Small intestine (tissue), 7 donors: ENCODE data around the gene NACC1. TPM values are rescaled to one million over a fixed set of nuclear protein-coding genes. Genes with fewer than 3 reads are reported as not detected.

Experiments
- DNase-seq, 2 donors: peaks; one replicate each; pipeline versions ENCODE4 v3.0.0 to v3.0.0-alpha.2; 2013
- FAIRE-seq: peaks from 2 replicates; lab custom pipeline; 2012; peaks lifted over from hg19 to GRCh38; lab: Jason Lieb, UNC
- H3K27ac ChIP-seq, 3 donors: one replicate each; pipeline ENCODE4 v1.5.1; 2013; ENCODE audit warnings: low read length in 2 of 3, mild to moderate bottlenecking in 2 of 3, control low read depth in 1 of 3, inconsistent platforms in 1 of 3, low read depth in 1 of 3, moderate library complexity in 1 of 3
- H3K27me3 ChIP-seq, 3 donors: one replicate each; pipeline ENCODE4 v1.6.1; 2013; ENCODE audit warnings: low read length in 3 of 3, inconsistent platforms in 1 of 3; ENCODE audit not compliant: control insufficient read depth in 3 of 3, insufficient read depth in 3 of 3
- H3K36me3 ChIP-seq, 3 donors: one replicate each; pipeline ENCODE4 v1.6.1; 2013; ENCODE audit warnings: low read length in 3 of 3, inconsistent platforms in 1 of 3, low read depth in 1 of 3, mild to moderate bottlenecking in 1 of 3, moderate library complexity in 1 of 3; ENCODE audit not compliant: control insufficient read depth in 3 of 3, insufficient read depth in 2 of 3
- H3K4me1 ChIP-seq, 3 donors: one replicate each; pipeline ENCODE4 v1.6.1; 2013; ENCODE audit warnings: low read length in 2 of 3, inconsistent platforms in 1 of 3, low read depth in 1 of 3, mild to moderate bottlenecking in 1 of 3, moderate library complexity in 1 of 3; ENCODE audit not compliant: control insufficient read depth in 3 of 3, insufficient read depth in 2 of 3
- H3K4me3 ChIP-seq, 3 donors: one replicate each; pipeline ENCODE4 v1.5.1; 2013; ENCODE audit warnings: low read length in 3 of 3, control low read depth in 1 of 3, inconsistent platforms in 1 of 3, low read depth in 1 of 3, mild to moderate bottlenecking in 1 of 3, moderate library complexity in 1 of 3
- H3K9me3 ChIP-seq, 2 donors: one replicate each; pipeline ENCODE4 v1.6.1; 2013; ENCODE audit warnings: low read depth in 1 of 2, low read length in 1 of 2; ENCODE audit not compliant: control insufficient read depth in 2 of 2, insufficient read depth in 1 of 2
- WGBS, 3 donors: extraction: QIAGEN DNeasy Blood & Tissue Kit; methylation state at CpG; one replicate each; pipeline ENCODE4 v1.1.7; 2013; 5-methylcytosine and 5-hydroxymethylcytosine counted together
- polyA plus RNA-seq, 4 donors: library from polyadenylated mRNA; stranded (reverse) in 3 of 4; unstranded in 1 of 4; fragments of 200-250 nt in 3 of 4; fragments of 120-200 nt in 1 of 4; gene quantifications; one replicate each; pipeline versions ENCODE4 v1.2.1 to v1.2.3, GENCODE V29; 2013
- donor health status: healthy with polysubstance abuse.
- donor health status: control.
- donor health status: control.
- donor health status: Bipolar disorder and iron deficiency.
- donor health status: healthy.

NACC1 gene
- polyA plus RNA-seq, 4 donors = 7.6 to 51.6 (median 17.9) TPM

DNA sequence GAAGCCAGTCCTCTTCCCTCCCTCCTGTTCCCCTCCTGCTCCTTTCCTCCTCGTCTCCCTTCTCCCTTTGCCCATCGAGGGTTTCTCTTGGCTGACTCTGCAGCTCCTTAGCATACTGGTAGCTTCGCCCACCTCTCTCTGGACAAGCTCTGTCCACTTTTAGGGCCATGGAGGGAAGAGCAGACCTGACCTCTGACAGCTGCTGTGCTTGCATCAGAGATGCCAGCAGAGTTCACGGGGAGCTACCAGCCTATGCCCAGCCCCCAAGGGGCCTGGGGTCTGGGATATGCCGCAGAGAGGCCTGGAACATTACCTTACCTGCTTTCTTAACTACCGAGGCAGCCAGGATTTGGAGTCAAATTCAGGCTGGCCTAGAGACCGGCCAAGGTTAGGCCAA lies 35.1 kb upstream of the NACC1 start:
- FAIRE-seq = no peak

DNA sequence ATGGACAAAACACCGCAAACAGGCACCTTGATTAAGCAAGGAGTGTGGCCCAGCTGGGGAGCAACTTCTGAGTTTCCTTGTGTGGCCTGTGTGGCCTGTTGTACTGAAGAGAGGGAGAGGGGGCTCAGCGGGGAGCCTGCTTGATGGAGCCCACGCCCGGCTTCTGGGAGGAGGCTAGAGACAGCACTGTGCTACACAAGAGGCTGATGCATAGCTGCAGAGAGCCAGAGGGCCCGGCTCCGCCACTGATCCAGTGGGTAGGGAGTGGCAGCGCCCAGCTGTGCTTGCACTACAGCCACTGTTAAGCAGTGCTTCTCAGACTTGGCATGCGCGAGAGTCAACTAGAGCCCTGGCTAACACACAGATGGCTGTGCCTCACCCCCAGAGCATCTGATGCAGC lies 34.4 kb upstream of the NACC1 start:
- Histone ChIP-seq H3K9me3 (no peaks in the 10 kb centered on the region), H3K27ac (no peak overlapping the region), H3K4me1 (peaks cover 5 to 19% (median 9%) of the 10 kb centered on the region in 3 donors), H3K27me3 (peaks cover 0 to 28% (median 0%) of the 10 kb centered on the region in 3 donors), H3K4me3 (no peak overlapping the region), H3K36me3 (peaks cover 0 to 29% (median 0%) of the 10 kb centered on the region in 3 donors)
- 83 to 97% (median 88%) methylated on average over 9 of the region's 9 CpGs for WGBS, 3 donors
- FAIRE-seq (no peak), DNase-seq (no peak)

More for the DNA sequence above, 35.1 kb upstream of the NACC1 start:
- 73 to 88% (median 73%) methylated on average over 7 of the region's 7 CpGs for WGBS, 3 donors
- no peak overlapping the region for H3K27ac ChIP-seq
- no peak for DNase-seq
- H3K4me3 ChIP-seq = no peak overlapping the region
- peaks cover 7 to 26% (median 9%) of the 10 kb centered on the region in 3 donors for H3K4me1 ChIP-seq
- no peaks in the 10 kb centered on the region for H3K9me3 ChIP-seq
- peaks cover 0 to 28% (median 0%) of the 10 kb centered on the region in 3 donors for H3K27me3 ChIP-seq
- H3K36me3 ChIP-seq = peaks cover 0 to 32% (median 0%) of the 10 kb centered on the region in 3 donors

GRCh38 chr19:13085666-13086065 lies 32.4 kb upstream of the NACC1 start:
- Histone ChIP-seq H3K4me1 (peaks cover 0 to 7% (median 0%) of the 10 kb centered on the region in 3 donors), H3K9me3 (no peaks in the 10 kb centered on the region), H3K36me3 (peaks cover 0 to 34% (median 0%) of the 10 kb centered on the region in 3 donors), H3K27ac (no peak overlapping the region), H3K4me3 (no peak overlapping the region), H3K27me3 (peaks cover 0 to 28% (median 0%) of the 10 kb centered on the region in 3 donors)
- WGBS, 3 donors = 35 to 41% (median 38%) methylated on average over 7 of the region's 7 CpGs
- DNase-seq (no peak), FAIRE-seq (no peak)

- Histone ChIP-seq H3K4me1 (peaks cover 0 to 11% (median 0%) of the 10 kb centered on the region in 3 donors), H3K27ac (no peak overlapping the region), H3K36me3 (peaks cover 0 to 34% (median 0%) of the 10 kb centered on the region in 3 donors), H3K27me3 (peaks cover 0 to 28% (median 0%) of the 10 kb centered on the region in 3 donors), H3K9me3 (no peaks in the 10 kb centered on the region), H3K4me3 (no peak overlapping the region)
- no peak for FAIRE-seq
- DNase-seq = no peak
- WGBS, 3 donors = 68 to 86% (median 81%) methylated on average over 2 of the region's 2 CpGs
Observed at GRCh38 chr19:13086341-13086740, 31.7 kb upstream of the NACC1 start.

GRCh38 chr19:13087295-13087694 lies 30.8 kb upstream of the NACC1 start:
- Histone ChIP-seq H3K27me3 (peaks cover 0 to 37% (median 0%) of the 10 kb centered on the region in 3 donors), H3K4me1 (peaks cover 0 to 20% (median 0%) of the 10 kb centered on the region in 3 donors), H3K9me3 (no peaks in the 10 kb centered on the region), H3K36me3 (peaks cover 0 to 28% (median 0%) of the 10 kb centered on the region in 3 donors), H3K4me3 (no peak overlapping the region), H3K27ac (no peak overlapping the region)
- WGBS, 3 donors = 85 to 91% (median 86%) methylated on average over 12 of the region's 12 CpGs
- FAIRE-seq (no peak), DNase-seq (no peak)

DNA sequence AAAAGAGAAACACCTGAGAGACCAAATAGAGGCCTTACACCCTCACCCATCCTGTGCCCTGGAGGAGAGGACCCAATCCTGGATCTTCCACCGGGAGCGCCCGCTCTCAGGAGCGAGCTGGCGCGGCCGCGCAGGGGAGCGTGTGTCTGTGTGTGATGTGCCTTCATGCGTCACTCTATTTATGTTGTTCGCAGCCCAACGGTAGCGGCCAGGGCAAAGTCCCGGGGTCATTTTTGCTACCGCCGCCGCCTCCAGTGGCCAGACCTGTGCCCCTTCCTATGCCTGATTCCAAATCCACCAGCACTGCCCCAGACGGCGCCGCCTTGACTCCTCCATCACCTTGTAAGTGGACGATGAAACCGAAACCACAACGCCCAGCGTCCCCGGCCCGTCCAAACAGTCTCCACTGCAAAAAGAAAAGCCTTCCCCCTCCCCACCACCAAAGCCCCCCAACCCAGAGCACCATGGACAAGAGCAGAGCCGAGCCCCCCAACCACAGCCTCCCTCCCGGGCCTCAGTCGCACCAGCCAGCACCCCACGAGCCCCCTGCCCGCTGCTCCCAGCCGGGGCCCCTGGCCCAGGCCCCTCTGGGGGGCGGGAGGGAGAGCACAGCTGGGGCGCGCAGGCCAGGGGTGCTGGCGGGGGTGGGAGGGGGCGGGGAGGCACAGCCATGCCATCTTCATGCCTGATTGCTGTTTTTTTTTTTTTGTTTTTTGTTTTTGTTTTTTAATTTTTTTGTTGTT lies 30.1 kb upstream of the NACC1 start:
- H3K4me1 ChIP-seq = peaks cover 0 to 17% (median 0%) of the 10 kb centered on the region in 3 donors
- no peaks in the 10 kb centered on the region for H3K9me3 ChIP-seq
- 78 to 92% (median 92%) methylated on average over 37 of the region's 37 CpGs for whole genome bisulfite sequencing, 3 donors
- peaks cover 0 to 28% (median 0%) of the 10 kb centered on the region in 3 donors for H3K36me3 ChIP-seq
- H3K27me3 ChIP-seq = peaks cover 0 to 43% (median 0%) of the 10 kb centered on the region in 3 donors
- H3K4me3 ChIP-seq = peak overlapping the region in 1 of 3 donors; percentile 25
- DNase-seq (no peak), FAIRE-seq (no peak)
- no peak overlapping the region for H3K27ac ChIP-seq

GRCh38 chr19:13089139-13089856 lies 28.8 kb upstream of the NACC1 start:
- WGBS, 3 donors = 87 to 94% (median 91%) methylated on average over 5 of the region's 5 CpGs
- Histone ChIP-seq H3K4me1 (peaks cover 0 to 22% (median 0%) of the 10 kb centered on the region in 3 donors), H3K36me3 (peaks cover 0 to 21% (median 0%) of the 10 kb centered on the region in 3 donors), H3K27me3 (peaks cover 0 to 48% (median 0%) of the 10 kb centered on the region in 3 donors), H3K9me3 (no peaks in the 10 kb centered on the region), H3K4me3 (no peak overlapping the region), H3K27ac (no peak overlapping the region)
- DNase-seq (no peak), FAIRE-seq (no peak)

DNA sequence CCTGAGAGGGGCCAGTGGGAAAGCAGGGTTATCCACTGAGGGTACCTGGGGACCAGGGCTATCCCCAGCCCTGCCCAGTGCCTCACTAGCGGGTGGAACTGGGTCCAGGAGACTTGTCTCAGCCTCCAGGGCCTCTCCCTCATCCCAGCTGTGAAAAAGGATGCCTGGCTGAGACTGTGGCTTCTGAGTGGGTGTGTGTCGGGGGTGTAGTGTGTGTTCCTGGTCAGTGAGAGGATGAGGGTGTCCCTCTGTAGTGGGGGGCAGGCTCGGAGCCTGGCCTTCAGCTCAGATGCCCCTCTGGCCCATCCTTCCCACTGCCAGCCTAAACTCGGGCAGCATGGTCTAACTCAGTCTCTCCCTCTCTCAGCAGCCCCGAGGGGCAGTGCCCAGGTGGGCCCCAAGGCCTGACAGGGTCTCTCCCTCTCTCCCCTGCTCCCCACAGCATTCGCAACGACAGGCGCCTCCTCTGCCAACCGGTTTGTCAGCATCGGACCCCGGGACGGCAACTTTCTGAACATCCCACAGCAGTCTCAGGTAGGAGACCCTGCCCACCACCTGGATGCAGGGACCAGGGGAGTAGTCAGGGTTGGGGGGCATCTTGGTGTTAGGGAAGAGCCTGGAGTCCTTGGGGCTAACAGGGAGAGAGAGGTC lies 28.1 kb upstream of the NACC1 start:
- Histone ChIP-seq H3K4me3 (no peak overlapping the region), H3K27ac (no peak overlapping the region), H3K36me3 (peaks cover 0 to 25% (median 0%) of the 10 kb centered on the region in 3 donors), H3K9me3 (no peaks in the 10 kb centered on the region), H3K27me3 (peaks cover 0 to 54% (median 0%) of the 10 kb centered on the region in 3 donors), H3K4me1 (peaks cover 0 to 28% (median 0%) of the 10 kb centered on the region in 3 donors)
- WGBS, 3 donors = 81 to 94% (median 87%) methylated on average over 12 of the region's 12 CpGs
- no peak for FAIRE-seq
- no peak for DNase-seq
